CD14-positive monocyte (primary cell): Measurements from ENCODE around the gene MAPK12. TPM values are rescaled to one million over a fixed set of nuclear protein-coding genes. Genes with fewer than 3 reads are reported as not detected.

Experiments used
- DNase-seq, 3 donors: peaks; one replicate each; pipeline ENCODE4 v3.0.0-alpha.2; 2011 to 2022
- H2AFZ ChIP-seq: 2 replicates; pipeline ENCODE4 v1.6.0; 2012; ENCODE audit warnings: mild to moderate bottlenecking, low read depth, low read length, inconsistent platforms; ENCODE audit not compliant: insufficient read depth, poor library complexity, severe bottlenecking
- H3K27ac ChIP-seq, 2 donors: 1 replicate in 1 of 2; 2 replicates in 1 of 2; pipeline ENCODE4 v1.5.1; 2012 to 2013; ENCODE audit warnings: low read length in 2 of 2, control low read depth in 1 of 2, inconsistent platforms in 1 of 2, low read depth in 1 of 2, mild to moderate bottlenecking in 1 of 2
- H3K27me3 ChIP-seq, 2 donors: one replicate each; pipeline versions ENCODE4 v1.6.0 to v1.6.1; 2011 to 2013; ENCODE audit warnings: low read length in 2 of 2; ENCODE audit not compliant: control insufficient read depth in 2 of 2, insufficient read depth in 2 of 2
- H3K36me3 ChIP-seq, 2 donors: replicated peaks in 1 of 2; 1 replicate in 1 of 2; 2 replicates in 1 of 2; pipeline versions ENCODE4 v1.5.1 to v1.6.1; 2012 to 2013; ENCODE audit warnings: low read length in 2 of 2, control low read depth in 1 of 2, inconsistent platforms in 1 of 2, mild to moderate bottlenecking in 1 of 2; ENCODE audit not compliant: insufficient read depth in 2 of 2, control insufficient read depth in 1 of 2
- H3K4me1 ChIP-seq, 2 donors: 1 replicate in 1 of 2; 2 replicates in 1 of 2; pipeline versions ENCODE4 v1.5.1 to v1.6.1; 2012 to 2013; ENCODE audit warnings: low read length in 2 of 2, control low read depth in 1 of 2, inconsistent platforms in 1 of 2, mild to moderate bottlenecking in 1 of 2, moderate library complexity in 1 of 2; ENCODE audit not compliant: insufficient read depth in 2 of 2, control insufficient read depth in 1 of 2
- H3K4me2 ChIP-seq: replicated peaks from 2 replicates; pipeline ENCODE3; 2012; ENCODE audit warnings: low read length, moderate library complexity, mild to moderate bottlenecking; ENCODE audit not compliant: poor library complexity, severe bottlenecking; ENCODE audit errors: extremely low read depth
- H3K4me3 ChIP-seq, 3 experiments: fragments of 200-600 bp in 1 of 3; sonication (generic) in 1 of 3; replicated peaks in 1 of 3; 1 replicate in 2 of 3; 2 replicates in 1 of 3; pipeline ENCODE4 v1.5.1; 2011 to 2013; ENCODE audit warnings: low read length in 3 of 3, mild to moderate bottlenecking in 3 of 3, control low read depth in 2 of 3, low read depth in 2 of 3, inconsistent platforms in 1 of 3, moderate library complexity in 1 of 3
- H3K79me2 ChIP-seq: 2 replicates; pipeline ENCODE4 v1.6.0; 2012; ENCODE audit warnings: mild to moderate bottlenecking, control low read depth, inconsistent platforms, low read length, moderate library complexity; ENCODE audit not compliant: insufficient read depth
- H3K9ac ChIP-seq: 2 replicates; pipeline ENCODE4 v1.6.0; 2017; ENCODE audit warnings: low read length, mild to moderate bottlenecking; ENCODE audit not compliant: insufficient read depth, poor library complexity, severe bottlenecking
- H3K9me3 ChIP-seq, 2 donors: replicated peaks in 1 of 2; 1 replicate in 1 of 2; 2 replicates in 1 of 2; pipeline versions ENCODE4 v1.5.1 to v1.6.1; 2012 to 2013; ENCODE audit warnings: low read length in 2 of 2, control low read depth in 1 of 2; ENCODE audit not compliant: control insufficient read depth in 1 of 2, insufficient read depth in 1 of 2
- H4K20me1 ChIP-seq: 2 replicates; pipeline ENCODE4 v1.6.0; 2012; ENCODE audit warnings: mild to moderate bottlenecking, low read length, control low read depth, moderate library complexity; ENCODE audit not compliant: insufficient read depth
- H3K27ac Mint-ChIP-seq, 7 donors: one replicate each; pipeline ENCODE4 v1.8.0; 2020; ENCODE audit warnings: mild to moderate bottlenecking in 7 of 7, mixed read lengths in 7 of 7, moderate library complexity in 6 of 7, inconsistent platforms in 2 of 7
- H3K27me3 Mint-ChIP-seq, 3 donors: one replicate each; pipeline ENCODE4 v1.8.0; 2021 to 2022; ENCODE audit warnings: low read depth in 3 of 3, mild to moderate bottlenecking in 3 of 3, mixed read lengths in 3 of 3, moderate library complexity in 3 of 3, inconsistent platforms in 1 of 3
- H3K36me3 Mint-ChIP-seq, 2 donors: one replicate each; pipeline ENCODE4 v1.8.0; 2020; ENCODE audit warnings: mixed read lengths in 2 of 2, inconsistent platforms in 1 of 2, mild to moderate bottlenecking in 1 of 2
- H3K4me1 Mint-ChIP-seq: one replicate; pipeline ENCODE4 v1.8.0; 2020; ENCODE audit warnings: mild to moderate bottlenecking, mixed read lengths
- H3K4me3 Mint-ChIP-seq, 2 donors: one replicate each; pipeline ENCODE4 v1.8.0; 2020; ENCODE audit warnings: mild to moderate bottlenecking in 2 of 2, mixed read lengths in 2 of 2, moderate library complexity in 1 of 2
- H3K9me3 Mint-ChIP-seq, 7 donors: one replicate each; pipeline ENCODE4 v1.8.0; 2020 to 2022; ENCODE audit warnings: mixed read lengths in 7 of 7, mild to moderate bottlenecking in 6 of 7, moderate library complexity in 6 of 7, inconsistent platforms in 2 of 7
- CTCF ChIP-seq: fragments of 200-600 bp; IDR thresholded peaks from one replicate; pipeline ENCODE4 v1.8.0; 2022; ENCODE audit warnings: antibody characterized with exemption, mild to moderate bottlenecking
- WGBS: methylation state at CpG from one replicate; pipeline ENCODE4 v1.1.5; 2013; ENCODE audit warnings: missing lambda C conversion rate; ENCODE audit not compliant: insufficient coverage; 5-methylcytosine and 5-hydroxymethylcytosine counted together
- intact Hi-C, 2 donors: fragments of 100-400 bp; cut with micrococcal nuclease; formaldehyde crosslinking; loops; one replicate each; pipeline versions ENCODE4 v1.15.0 to v1.15.1; 2023
- polyA plus RNA-seq, 3 donors: library from polyadenylated mRNA; depleted of rRNA in 1 of 3; unstranded in 2 of 3; stranded (reverse) in 1 of 3; fragments of 300-500 nt in 2 of 3; fragments of >200 nt in 1 of 3; fragmentation: Illumina TruSeq in 2 of 3; gene quantifications; 1 replicate in 2 of 3; 2 replicates in 1 of 3; pipeline ENCODE4 v1.2.3, GENCODE V29; 2012 to 2021

Gene MAPK12
- polyA plus RNA-seq, 3 donors: 0.06 to 3.2 (median 0.13) TPM

DNA sequence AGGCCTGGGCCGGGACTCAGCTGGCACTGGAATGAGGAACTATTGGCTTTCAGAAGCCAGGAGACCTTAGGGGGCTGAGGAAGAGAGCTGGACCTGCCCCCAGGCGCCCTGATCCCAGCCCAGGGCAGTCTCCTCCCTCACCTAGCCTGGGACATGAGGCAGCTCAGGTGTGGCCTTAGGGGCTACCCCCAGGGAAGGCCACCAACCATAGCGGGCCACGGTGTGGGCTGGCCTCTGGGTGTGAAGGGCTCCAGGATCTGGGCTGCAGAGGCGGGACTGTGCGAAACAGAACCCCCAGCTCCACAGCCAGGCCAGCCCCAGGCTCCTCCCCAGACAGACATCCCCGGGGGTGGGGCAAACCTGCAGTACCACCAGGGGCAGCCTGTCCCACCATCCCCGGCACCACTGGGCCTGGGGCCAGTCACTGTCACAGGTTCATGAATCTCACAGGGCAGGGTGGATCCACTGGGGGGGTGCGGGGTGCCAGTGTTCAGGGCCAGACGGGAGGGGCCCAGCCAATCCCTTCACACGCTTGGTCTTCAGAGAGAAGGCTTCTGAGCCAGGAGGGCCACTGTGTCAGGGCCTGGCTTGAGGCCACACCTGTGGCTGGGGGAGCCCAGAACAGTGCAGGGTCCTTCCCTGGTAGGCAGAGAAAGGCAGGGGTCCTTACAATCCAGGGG, 42.5 kb upstream of the MAPK12 start:
- H3K27me3 Mint-ChIP-seq: peaks cover 0 to 2% (median 1%) of the 10 kb centered on the region in 3 donors
- WGBS: 0% methylated on average over 10 of the region's 11 CpGs

GRCh38 chr22:50303515-50303847, 42.0 kb upstream of the MAPK12 start:
- H3K4me3 Mint-ChIP-seq: peak overlapping the region; percentile 96

More for the DNA sequence above, 42.5 kb upstream of the MAPK12 start:
- no peak for TF ChIP-seq CTCF
- Histone ChIP-seq H3K4me2 (peak overlapping the region; percentile 93), H2AFZ (no peak overlapping the region), H3K4me3 (peak overlapping the region; percentile 20 to 100 (median 43)), H3K27ac (peak overlapping the region; percentile 97 to 100), H3K27me3 (no peaks in the 10 kb centered on the region), H4K20me1 (peaks cover 78% of the 10 kb centered on the region), H3K79me2 (peaks cover 81% of the 10 kb centered on the region), H3K36me3 (peaks cover 7 to 14% of the 10 kb centered on the region in 2 donors), H3K9me3 (no peaks in the 10 kb centered on the region), H3K4me1 (peaks cover 68 to 78% of the 10 kb centered on the region in 2 donors), H3K9ac (peak overlapping the region; percentile 94)
- peak; percentile 84 to 96 (median 92) for DNase-seq
- intact Hi-C loops: loop anchor here (1.0 to 10.0 kb wide), 4 partner anchors 13 to 339 kb away; partner anchors contain the start of genes DENND6B (in 1 of the 2), PIM3 (in 1 of the 2) and TYMP (in 1 of the 2)
- Mint-ChIP-seq H3K4me1 (peaks cover 52% of the 10 kb centered on the region), H3K36me3 (peaks cover 8 to 23% of the 10 kb centered on the region in 2 donors), H3K27ac (peak overlapping the region; percentile 99 to 100 (median 100)), H3K9me3 (peaks cover 0 to 2% (median 0%) of the 10 kb centered on the region in 7 donors), H3K4me3 (peak overlapping the region; percentile 96)

More at GRCh38 chr22:50303515-50303847, 42.0 kb upstream of the MAPK12 start:
- Histone ChIP-seq H4K20me1 (peaks cover 83% of the 10 kb centered on the region), H3K79me2 (peaks cover 86% of the 10 kb centered on the region), H3K36me3 (peaks cover 7 to 16% of the 10 kb centered on the region in 2 donors), H3K4me2 (peak overlapping the region; percentile 93), H2AFZ (no peak overlapping the region), H3K4me3 (peak overlapping the region; percentile 20 to 100 (median 43)), H3K4me1 (peaks cover 67 to 78% of the 10 kb centered on the region in 2 donors), H3K27me3 (no peaks in the 10 kb centered on the region), H3K9me3 (no peaks in the 10 kb centered on the region), H3K27ac (peak overlapping the region; percentile 97 to 100), H3K9ac (peak overlapping the region; percentile 94)
- peaks cover 0 to 2% (median 0%) of the 10 kb centered on the region in 7 donors for H3K9me3 Mint-ChIP-seq
- whole genome bisulfite sequencing: 29% methylated on average over 7 of the region's 7 CpGs
- H3K36me3 Mint-ChIP-seq: peaks cover 8 to 23% of the 10 kb centered on the region in 2 donors
- peak overlapping the region; percentile 99 to 100 (median 100) for H3K27ac Mint-ChIP-seq
- intact Hi-C loops: loop anchor here (1.0 to 10.0 kb wide), 4 partner anchors 13 to 339 kb away; partner anchors contain the start of genes DENND6B (in 1 of the 2), PIM3 (in 1 of the 2) and TYMP (in 1 of the 2)
- H3K4me1 Mint-ChIP-seq: peaks cover 52% of the 10 kb centered on the region
- DNase-seq: no peak
- TF ChIP-seq CTCF: no peak
- peaks cover 0 to 1% (median 0%) of the 10 kb centered on the region in 3 donors for H3K27me3 Mint-ChIP-seq
